HG03175 (cell line): ENCODE results near the gene ASTN2.
"Not testable (repeated sequence)": the region's sequence is repeated elsewhere in the genome, so short reads cannot be mapped to it uniquely, and the experiment has no call there.

Experiments
- ATAC-seq: cut with Tn5 transposase; IDR thresholded peaks from one replicate; pipeline ENCODE4 v1.9.1; 2021; ENCODE audit warnings: mild to moderate bottlenecking, moderate library complexity; ENCODE audit not compliant: unreplicated experiment

Gene ASTN2

DNA sequence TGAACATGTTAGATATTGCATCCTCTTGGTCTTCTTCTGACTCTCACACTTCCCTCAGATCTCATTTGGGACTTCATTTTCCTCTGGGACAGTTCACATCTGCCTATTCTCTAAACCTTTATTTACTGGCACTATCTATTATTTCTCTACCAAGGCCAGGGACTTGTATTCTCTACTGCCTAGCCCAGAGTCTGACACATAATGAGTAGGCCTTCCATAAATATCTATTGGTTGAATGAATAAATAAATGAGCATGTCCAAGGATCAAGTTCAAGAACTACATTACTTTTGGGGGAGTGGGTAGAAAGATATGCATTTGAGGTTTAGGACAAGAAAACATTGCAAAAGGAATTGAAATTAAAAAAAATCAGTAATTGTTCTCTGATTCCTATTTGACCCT is 477.5 kb downstream of the ASTN2 start:
- no peak for ATAC-seq

DNA sequence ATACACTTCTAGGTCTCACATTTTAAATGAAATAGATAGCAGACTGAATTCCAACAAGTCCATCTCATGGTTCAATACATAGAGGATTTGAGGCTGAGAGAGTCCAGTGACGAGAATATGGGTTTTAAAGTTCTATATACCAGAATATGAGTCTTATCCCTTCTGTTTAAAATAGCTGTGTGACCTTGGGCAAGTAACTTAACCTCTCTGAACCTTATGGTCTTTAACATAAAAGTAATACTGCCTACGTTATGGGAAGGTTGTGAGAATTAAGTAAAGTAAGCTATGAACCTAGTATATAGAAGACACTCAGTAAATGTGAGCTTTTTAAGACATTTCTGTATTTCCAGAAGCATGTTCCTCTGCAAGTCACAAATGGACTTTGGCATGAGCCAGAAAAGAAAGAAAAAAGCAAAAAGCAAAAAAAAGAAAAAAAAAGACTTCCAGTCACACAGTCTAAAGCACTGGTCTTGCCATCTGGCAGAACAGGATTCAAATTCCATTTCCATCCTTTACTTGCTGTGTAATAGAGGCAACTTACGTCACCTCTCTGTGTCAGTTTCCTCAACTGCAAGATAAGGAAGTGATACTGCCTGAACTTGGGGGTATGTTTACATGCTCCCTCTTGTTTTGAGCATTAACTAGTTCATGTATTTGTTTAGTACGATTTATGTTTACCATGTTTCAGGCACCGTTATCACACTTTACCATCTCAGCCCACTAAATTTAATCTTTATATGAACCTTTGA is 479.5 kb downstream of the ASTN2 start:
- ATAC-seq: no peak

DNA sequence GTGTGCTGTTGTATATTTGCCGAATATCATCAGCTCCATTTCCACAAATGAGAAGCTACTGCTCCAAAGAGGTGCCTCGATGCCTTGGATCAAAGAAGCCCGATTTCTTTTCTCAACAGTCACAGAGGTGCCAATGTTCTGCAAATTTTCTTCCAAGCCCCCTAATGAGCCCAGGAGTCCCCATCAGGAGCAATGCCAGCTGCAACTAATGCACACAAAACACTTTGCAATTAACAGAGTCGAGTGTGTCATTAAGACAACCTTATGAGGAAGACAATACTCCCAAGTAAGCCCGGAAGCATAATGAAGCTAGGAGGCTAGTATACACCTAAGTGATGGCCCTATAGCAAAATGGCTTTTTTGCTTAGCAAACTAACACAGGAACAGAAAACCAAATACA is 480.7 kb downstream of the ASTN2 start:
- ATAC-seq: no peak

DNA sequence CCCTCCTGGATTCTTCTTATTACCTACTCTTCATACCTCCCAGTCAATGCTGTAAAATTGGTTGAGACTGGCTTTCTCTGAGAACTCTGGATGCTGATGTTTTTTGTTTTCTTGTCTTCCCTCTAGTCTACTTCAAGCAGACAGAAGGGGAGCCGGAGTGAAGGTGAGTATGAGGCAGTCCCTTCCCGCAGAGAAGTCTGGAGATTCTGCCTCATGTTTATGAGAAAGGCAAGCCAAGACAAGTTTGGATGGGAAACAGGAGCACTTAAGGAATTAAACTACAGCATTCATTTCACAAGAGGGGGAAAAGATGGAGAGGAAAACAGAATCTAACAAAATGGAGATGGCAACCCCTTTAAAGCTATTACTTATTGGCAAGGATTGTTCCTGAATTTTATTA is 481.6 kb downstream of the ASTN2 start:
- no peak for ATAC-seq

DNA sequence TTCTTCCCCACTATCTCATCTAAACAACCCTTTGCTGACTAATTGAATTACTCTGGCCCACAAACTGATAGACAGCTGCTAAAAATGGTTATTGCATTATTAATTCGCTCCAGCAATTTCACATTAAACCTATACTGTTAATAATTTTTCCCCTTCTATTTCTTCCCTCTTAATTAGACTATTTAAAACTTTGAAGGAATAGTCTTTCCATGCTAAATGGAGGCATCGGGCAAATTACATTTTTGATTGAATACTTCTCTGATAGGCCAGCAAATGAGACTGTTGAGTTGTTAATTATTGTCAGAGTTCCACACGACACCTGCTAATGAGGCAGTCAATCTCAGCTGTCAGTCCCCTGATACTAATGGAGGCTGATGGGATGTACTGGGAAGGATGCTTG is 485.2 kb downstream of the ASTN2 start:
- ATAC-seq: no peak

DNA sequence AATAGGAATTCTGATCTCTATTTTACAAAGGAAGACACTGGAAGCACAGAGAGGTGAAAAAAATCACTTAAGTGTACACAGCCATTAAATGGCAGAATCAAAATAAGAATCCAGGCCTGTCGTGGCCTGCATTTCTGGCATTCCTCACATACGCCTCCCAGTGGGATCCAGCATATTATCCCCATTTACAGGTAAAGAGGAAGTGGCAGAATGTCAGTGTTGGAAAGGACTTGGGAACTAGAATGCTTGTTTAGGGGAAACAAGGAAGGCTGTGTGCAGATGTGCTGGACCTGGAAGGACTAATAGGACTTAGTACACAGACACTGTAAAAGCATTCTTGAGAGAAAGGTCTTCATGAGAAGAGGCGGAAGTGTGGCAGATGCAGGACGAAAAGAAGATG is 486.0 kb downstream of the ASTN2 start:
- no peak for ATAC-seq

DNA sequence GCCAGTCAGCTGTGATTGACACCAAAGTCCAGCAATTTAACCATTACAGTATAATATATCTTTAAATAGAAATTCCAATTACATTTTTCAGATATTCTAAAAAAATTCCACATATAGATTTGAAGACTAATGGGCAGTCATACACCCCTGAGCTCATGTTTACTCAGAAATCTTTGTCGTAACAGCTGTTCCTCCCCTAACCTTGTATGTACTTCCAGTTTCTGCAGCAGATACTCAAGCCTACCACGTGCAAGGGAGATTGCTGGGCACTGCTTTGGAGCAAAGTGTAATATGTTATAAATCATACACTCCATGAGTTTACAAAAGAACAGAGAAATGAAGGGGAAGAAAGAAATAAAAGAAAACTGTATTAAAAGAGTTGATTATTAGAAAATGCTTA is 486.6 kb downstream of the ASTN2 start:
- no peak for ATAC-seq

DNA sequence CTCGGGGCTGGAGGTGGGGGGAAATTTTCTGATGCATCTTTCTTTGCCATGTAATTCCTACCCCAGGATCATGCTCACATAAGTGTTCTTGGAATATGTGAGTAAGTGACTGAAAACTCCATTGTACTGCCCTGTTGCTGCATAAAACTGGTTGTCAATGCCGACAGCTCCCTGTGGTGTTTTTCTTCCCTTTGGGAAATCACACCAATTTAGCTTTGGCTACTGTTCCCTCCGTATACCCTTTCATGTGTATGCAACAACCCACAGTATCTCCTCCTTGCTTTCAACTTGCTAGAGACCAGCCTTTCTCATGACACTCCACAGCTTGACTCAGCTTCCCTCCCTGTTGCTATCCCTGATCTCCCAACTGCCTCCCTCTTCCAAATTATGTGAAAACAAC is 487.1 kb downstream of the ASTN2 start:
- ATAC-seq: no peak

DNA sequence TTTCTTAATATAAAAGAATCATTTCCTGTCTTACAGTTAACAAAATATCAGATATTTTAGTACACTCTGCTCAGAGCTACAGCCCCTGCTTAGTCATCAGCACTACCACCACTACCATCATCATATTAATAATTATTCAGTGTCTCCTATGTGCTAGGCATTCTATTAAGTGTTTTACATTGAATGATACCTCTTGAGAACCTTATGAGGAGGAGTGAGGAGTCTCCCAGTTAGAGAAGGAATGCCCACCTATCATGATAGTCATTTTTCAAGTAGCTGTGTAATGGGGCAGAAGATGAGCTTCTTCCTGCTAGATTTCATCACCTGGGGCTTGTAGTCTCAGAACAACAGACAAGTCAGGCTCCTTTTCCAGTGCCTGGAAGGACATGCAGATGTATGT is 489.7 kb downstream of the ASTN2 start:
- no peak for ATAC-seq

DNA sequence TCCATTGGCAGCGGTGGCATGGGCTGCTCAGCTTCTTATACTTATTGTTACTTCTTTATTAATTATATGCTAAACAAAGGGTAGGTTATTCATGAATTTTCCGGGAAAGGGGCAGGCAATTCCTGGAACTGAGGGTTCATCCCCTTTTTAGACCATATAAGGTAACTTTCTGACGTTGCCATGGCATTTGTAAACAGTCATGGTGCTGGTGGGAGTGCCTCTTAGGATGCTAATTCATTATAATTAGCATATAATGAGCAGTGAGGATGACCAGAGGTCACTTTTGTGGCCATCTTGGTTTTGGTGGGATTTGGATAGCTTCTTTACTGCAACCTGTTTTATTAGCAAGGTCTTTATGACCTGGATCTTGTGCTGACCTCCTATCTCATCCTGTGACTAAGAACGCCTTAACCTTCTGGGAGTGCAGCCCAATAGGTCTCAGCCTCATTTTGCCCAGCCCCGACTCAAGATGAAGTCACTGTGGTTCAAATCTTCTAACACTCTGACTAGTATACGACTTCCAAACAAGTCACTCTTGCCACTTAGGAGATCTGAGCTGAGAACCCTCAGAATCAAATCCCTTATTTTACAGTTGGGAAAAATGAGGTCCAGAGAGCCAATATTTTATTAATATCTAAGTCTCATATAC is 490.3 kb downstream of the ASTN2 start:
- ATAC-seq: no peak

DNA sequence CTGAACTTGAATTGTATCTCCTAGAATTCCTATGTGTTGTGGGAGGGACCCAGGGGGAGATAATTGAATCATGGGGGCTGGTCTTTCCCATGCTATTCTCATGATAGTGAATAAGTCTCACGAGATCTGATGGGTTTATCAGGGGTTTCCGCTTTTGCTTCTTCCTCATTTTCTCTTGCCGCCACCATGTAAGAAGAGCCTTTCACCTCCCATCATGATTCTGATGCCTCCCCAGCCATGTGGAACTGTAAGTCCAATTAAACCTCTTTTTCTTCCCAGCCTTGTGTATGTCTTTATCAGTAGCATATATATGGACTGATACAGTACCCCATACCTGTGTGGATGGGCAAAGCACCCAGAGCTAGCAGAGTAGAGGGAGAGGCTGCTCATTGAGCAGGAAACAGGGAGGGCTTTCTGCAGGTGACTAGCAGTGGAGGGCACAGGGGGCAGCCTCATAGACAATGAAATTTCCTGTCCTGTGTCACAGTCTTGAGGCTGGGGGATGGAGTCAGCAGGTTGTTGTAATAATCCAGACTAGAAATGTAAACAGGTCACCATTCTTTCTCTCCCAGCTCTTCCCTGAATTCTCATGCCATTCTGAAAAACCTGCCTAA is 496.9 kb downstream of the ASTN2 start:
- not testable (repeated sequence) for ATAC-seq

DNA sequence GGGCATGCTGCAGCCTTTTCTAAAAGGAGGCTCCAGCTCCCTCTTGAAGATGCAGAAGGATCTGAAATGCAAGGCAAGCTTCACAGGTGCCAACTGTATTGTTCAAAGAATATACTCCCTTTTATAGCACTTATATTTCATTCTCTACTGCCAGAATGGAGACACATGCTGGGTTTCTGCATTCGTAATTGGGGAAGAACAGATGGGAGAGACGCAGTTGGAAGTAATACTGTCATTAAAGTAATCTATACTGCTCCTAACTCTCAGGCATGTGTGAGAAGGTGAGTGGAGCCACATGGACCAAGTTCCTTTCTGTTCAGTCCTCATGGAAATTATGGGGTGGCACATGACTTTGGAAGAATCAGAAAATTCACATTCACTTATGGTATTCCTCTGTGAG is 501.3 kb downstream of the ASTN2 start:
- no peak for ATAC-seq

DNA sequence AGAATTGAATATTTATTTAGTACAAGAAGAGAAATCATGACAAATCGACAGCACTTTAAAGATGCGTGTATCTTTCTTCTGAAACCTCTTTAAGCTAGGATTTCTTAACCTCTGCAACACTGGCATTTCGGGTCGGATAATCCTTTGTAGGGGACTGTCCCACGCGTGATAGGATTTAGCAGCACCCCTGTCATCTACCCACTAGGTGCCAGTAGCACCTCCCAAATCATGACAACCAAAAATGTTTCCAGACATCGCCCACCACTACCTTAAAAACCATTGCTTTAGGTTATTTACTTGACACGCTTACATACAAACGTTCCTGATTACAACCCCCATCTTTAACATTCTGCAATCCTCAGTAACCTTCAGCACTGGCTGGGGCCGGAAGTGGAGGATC is 504.7 kb downstream of the ASTN2 start:
- no peak for ATAC-seq

DNA sequence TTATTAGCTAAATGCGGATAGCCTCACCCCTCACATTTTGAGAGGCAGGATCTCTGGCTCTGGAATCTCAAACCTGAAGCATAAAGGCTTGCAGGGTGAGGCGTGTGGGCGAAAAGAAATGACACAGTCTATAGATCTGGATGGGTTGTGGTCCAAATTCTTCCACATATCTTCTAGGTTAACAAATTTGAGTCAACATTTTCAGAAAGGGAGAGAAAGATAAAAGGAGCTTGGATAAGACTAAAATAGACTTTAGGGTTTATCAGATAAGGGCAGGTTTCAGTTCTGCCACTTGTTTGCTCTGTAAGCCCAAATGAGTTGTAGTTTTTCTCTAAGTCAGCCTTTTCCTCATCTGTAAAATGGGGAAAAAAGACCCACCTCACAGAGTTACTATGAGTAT is 506.9 kb downstream of the ASTN2 start:
- ATAC-seq: no peak

DNA sequence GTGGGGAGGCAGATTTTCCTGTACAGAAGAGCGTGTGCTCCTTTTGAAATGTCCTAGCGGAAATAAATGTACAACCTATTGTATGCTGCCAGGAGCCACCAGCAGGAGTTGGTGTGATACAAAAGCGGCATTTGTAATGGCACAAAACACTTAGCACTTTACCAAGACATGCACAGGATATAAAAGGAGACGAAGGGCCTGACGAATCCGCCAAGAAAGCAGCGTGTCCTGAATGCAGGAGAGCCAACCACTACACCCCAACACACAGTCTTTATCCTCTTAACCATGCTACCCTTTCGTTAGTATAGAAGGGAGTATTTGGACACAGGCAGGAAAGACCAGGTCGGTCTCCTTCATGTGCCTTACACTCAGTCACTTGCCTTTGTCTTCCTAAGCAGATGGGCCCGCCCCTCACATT is 509.7 kb downstream of the ASTN2 start:
- no peak for ATAC-seq

DNA sequence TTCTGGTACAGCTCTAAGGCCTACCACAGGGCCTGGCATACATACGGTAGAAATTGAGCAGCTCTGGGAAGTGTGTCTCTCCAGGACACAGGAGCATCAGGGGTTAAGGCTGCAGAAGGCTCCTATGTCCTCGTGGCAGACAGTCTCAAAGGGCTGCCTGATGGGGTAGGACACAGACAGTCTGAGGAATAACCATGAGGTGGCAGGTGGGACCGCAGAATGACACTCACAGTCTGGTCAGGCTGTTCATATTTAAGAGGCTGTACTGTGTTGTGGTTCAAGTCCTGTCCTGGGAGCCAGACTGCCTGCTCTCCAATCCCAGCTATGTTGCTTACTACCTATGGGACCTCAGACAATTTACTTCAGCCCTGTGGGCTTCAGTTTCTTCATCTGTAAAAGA is 510.7 kb downstream of the ASTN2 start:
- ATAC-seq: no peak

DNA sequence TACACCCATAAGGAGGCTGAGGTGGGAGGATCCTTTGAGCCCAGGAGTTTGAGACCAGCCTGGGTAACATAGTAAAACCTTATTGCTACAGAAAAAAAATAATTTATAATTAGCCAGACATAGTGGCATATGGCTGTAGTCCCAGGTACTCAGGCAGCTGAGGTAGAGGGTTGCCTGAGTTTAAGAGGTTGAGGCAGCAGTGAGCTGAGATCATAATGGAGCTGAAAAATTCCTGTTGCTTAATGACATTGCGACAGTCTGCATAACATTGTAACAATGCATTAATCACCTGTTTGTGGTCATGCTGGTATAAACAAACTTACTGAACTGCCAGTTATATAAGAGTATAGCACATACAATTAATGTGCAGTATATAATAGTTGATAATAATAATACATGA is 513.6 kb downstream of the ASTN2 start:
- ATAC-seq: no peak

DNA sequence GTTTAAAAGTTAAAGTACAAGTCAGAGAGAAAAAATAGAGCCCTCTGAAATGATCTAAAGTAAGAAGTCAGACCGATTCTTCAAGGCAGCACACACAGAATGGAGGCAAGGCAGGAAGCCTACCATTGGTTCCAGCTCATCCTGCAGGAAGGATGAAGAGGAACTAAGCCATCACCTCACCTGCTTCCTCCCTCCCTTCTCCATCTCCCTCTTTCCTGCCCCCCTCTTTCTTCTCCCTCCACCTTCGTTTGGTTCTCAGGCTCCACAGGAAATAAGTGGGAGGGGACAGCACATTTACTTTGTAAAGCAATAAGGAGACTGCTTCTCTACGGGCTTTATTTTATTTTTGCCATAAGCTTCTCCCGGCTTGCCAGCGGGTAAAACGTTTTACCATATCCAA is 514.3 kb downstream of the ASTN2 start:
- no peak for ATAC-seq

DNA sequence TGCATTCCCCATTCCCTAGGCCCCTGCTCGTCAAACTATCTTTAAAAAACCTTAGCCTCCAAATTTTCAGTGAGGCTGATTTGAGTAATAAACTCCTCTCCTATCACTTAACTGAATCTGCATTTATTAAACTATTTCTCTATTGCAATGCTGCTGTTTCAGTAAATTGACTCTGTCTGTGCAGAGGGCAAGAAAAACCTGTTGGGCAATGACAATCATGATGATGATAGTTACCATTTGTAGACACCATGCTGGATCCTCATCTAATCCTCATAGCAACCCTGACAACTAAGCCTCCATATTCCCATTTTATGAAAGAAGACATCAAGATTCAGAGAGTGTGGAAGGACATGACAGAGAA is 514.9 kb downstream of the ASTN2 start:
- no peak for ATAC-seq

DNA sequence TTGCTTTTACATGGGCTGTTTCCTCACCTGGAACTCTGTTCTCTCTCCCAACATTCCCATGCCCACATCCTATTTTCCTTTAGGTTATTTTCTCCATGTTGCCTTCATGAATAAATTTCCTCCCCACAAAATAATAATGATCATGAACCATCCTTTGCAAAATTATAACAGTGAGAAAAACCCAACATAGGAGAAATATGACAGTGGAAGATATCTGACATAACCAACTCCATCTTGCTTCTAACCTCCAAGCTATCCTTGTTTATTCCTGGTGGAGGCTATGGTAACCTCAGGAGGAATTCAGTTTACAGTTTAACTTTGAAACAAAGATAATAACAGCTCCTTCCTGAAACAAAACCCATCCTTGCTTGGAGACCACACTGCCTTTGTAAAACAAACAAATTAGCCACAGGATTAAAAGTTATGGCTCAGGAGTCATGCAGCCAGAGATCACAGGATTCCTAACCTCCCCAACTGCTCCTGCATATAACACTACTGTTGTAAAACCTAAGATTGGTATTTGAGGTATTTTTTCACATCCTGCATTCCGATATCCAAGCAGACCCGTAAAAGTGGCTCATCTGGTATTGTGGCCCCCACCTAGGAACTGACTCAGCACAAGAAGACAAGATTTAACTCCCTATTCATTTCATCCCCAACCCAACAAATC is 515.4 kb downstream of the ASTN2 start:
- no peak for ATAC-seq

DNA sequence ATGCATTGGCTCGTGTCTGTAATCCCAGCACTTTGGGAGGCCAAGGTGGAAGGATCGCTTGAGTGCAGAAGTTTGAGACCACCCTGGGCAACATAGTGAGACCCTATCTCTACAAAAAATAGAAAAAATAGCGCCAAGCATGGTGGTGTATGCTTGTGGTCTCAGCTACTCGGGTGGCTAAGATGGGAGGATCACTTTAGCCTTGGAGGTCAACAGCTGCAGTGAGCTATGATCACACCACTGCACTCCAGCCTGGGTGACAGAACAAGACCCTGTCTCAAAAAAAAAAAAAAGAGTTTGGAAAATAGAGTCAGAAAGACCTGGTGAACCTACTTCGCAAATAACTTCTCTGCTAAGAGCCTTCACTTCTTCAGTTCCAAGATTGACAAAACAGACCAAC is 516.7 kb downstream of the ASTN2 start:
- not testable (repeated sequence) for ATAC-seq

DNA sequence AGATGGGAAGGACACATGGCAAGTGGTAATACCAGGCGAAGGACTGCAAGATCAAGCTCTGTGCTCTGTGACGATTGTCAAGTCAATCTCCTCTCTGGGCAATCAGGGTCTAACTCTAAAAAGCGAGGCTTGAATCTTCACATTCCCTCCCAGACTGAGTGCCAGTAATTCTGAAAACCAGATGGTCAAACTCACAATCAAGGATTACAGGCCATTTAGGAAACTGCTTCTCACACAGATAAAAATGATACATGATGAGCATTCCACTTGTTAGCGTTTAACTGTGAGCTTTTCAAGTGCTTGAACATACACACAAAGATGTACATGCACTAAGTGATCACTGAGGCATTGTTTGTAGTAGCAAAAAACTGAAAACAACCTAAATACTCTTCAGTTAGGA is 517.7 kb downstream of the ASTN2 start:
- no peak for ATAC-seq
